H1 (cell line): ENCODE measurements around the gene DIP2B. TPM values are rescaled to one million over a fixed set of nuclear protein-coding genes. Genes with fewer than 3 reads are reported as not detected.

Experiments used
- JUN ChIP-seq: IDR thresholded peaks from 2 replicates; pipeline ENCODE4 v1.6.1; 2011; ENCODE audit warnings: low read depth, mild to moderate bottlenecking, improper control_type of control experiment, low read length
- KDM1A ChIP-seq: fragments of 200-600, 300-600 bp; sonication (generic); IDR thresholded peaks from 2 replicates; pipeline ENCODE4 v1.7.1; 2016; ENCODE audit warnings: mild to moderate bottlenecking, low read length, borderline replicate concordance
- SRF ChIP-seq: IDR thresholded peaks from 2 replicates; pipeline ENCODE4 v1.6.1; 2011; ENCODE audit warnings: mild to moderate bottlenecking, low read depth, low read length, moderate library complexity
- TAF1 ChIP-seq: IDR thresholded peaks from 2 replicates; pipeline ENCODE4 v1.6.1; 2011; ENCODE audit warnings: mild to moderate bottlenecking, low read depth, low read length
- polyA plus RNA-seq, 7 experiments: library from polyadenylated mRNA; depleted of rRNA in 3 of 7; stranded (reverse) in 5 of 7; unstranded in 2 of 7; fragments of >200 nt in 5 of 7; fragments of 200-250 nt in 2 of 7; gene quantifications; 1 replicate in 5 of 7; 2 replicates in 1 of 7; 4 replicates in 1 of 7; pipeline versions ENCODE4 v1.2.1 to v1.2.3, GENCODE V29; 2011 to 2013; ENCODE audit warnings: missing spikeins in 2 of 7, mixed read lengths in 2 of 7
- total RNA-seq: library from RNA; stranded (reverse); fragmentation: NEBNext Ultra II Directional; extraction: Animal tissue kit (Norgen Biotek cat#: 25700); gene quantifications from 2 replicates; pipeline ENCODE4 v1.2.1, GENCODE V29; 2021
- TF ChIP-seq, protein P1 (sequence below): IDR thresholded peaks from 2 replicates; pipeline ENCODE4 v1.6.1; 2012; ENCODE audit warnings: inconsistent platforms

The DIP2B gene
- total and polyA plus RNA-seq, 2 of the 8 experiments (the other 6 are each of a cell fraction or from before 2014, with no cell fraction given): 11.1 to 29.6 TPM

DNA sequence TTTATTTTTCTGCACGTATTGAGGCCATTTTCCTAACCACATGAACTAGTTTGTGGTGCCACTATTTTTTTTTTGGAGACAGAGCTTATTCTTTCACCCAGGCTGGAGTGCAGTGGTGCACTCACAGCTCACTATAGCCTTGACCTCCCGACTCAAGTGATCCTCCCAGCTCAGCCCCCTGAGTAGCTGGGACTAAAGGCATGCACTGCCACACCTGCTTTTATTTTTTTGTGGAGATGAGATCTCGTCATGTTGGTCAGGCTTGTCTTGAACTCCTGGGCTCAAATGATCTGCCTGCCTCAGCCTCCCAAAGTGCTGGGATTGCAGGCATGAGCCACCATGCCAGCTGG is 60.1 kb downstream of the DIP2B start (continued):
- no peak for TF ChIP-seq JUN
- no peak for TF ChIP-seq TAF1
- TF ChIP-seq SRF: no peak
- TF ChIP-seq KDM1A: no peak
- TF ChIP-seq, protein P1, sequence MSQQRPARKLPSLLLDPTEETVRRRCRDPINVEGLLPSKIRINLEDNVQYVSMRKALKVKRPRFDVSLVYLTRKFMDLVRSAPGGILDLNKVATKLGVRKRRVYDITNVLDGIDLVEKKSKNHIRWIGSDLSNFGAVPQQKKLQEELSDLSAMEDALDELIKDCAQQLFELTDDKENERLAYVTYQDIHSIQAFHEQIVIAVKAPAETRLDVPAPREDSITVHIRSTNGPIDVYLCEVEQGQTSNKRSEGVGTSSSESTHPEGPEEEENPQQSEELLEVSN: no peak
- TF ChIP-seq, all 59 proteins: peak for 0
